ENCODE data around the gene UGT1A6.

GRCh38 chr2:233813236-233814055, 120.8 kb downstream of the UGT1A6 start:
- TF ChIP-seq CTCF (IDR thresholded peaks at IDR 0.05) (no peak), POLR2AphosphoS5 (IDR thresholded peaks at IDR 0.05) (no peak), EP300 (IDR thresholded peaks at IDR 0.05) (no peak), POLR2A (IDR thresholded peaks at IDR 0.05) (no peak)
